ENCODE measurements around the gene DNAH6.

DNAH6 gene

GRCh38 chr2:84649487-84650142 is 133.3 kb downstream of the DNAH6 start:
- TF ChIP-seq CTCF (IDR thresholded peaks at IDR 0.05; ENCODE audit: low read length) (no peak), EZH2 (IDR thresholded peaks at IDR 0.05; ENCODE audit: borderline replicate concordance, low read length) (no peak)
- no peaks in the 10 kb centered on the region for H3K27me3 ChIP-seq (ENCODE audit: insufficient read depth, low read length)
- H3K4me2 ChIP-seq (ENCODE audit: low read length): no peak overlapping the region
- H4K20me1 ChIP-seq (ENCODE audit: insufficient read depth, low read length): no peaks in the 10 kb centered on the region
- no peaks in the 10 kb centered on the region for H3K4me1 ChIP-seq (ENCODE audit: insufficient read depth, low read length, severe bottlenecking)
- no peak overlapping the region for H2AFZ ChIP-seq (ENCODE audit: low read length)
- H3K36me3 ChIP-seq (ENCODE audit: insufficient read depth, low read length): no peaks in the 10 kb centered on the region
- H3K4me3 ChIP-seq (ENCODE audit: low read depth, low read length, poor library complexity, severe bottlenecking): no peak overlapping the region
- H3F3A ChIP-seq (ENCODE audit: insufficient read depth, low read length): no peaks in the 10 kb centered on the region
- no peak overlapping the region for H3K9ac ChIP-seq (ENCODE audit: low read length)
- no peak overlapping the region for H3K27ac ChIP-seq (ENCODE audit: low read depth, low read length, poor library complexity, severe bottlenecking)
- H3K9me3 ChIP-seq (ENCODE audit: low read length): no peaks in the 10 kb centered on the region
- H3K79me2 ChIP-seq (ENCODE audit: insufficient read depth, low read length): no peaks in the 10 kb centered on the region
- H3K9me2 ChIP-seq (ENCODE audit: low read depth, low read length): no peaks in the 10 kb centered on the region

- Histone ChIP-seq H3K27me3 (ENCODE audit: insufficient read depth, low read length) (no peaks in the 10 kb centered on the region), H3K36me3 (ENCODE audit: insufficient read depth, low read length) (no peaks in the 10 kb centered on the region), H4K20me1 (ENCODE audit: insufficient read depth, low read length) (no peaks in the 10 kb centered on the region), H3K9ac (ENCODE audit: low read length) (no peak overlapping the region), H3F3A (ENCODE audit: insufficient read depth, low read length) (no peaks in the 10 kb centered on the region), H3K4me3 (ENCODE audit: low read depth, low read length, poor library complexity, severe bottlenecking) (no peak overlapping the region), H3K9me2 (ENCODE audit: low read depth, low read length) (no peaks in the 10 kb centered on the region), H3K27ac (ENCODE audit: low read depth, low read length, poor library complexity, severe bottlenecking) (no peak overlapping the region), H3K4me1 (ENCODE audit: insufficient read depth, low read length, severe bottlenecking) (no peaks in the 10 kb centered on the region), H3K9me3 (ENCODE audit: low read length) (no peaks in the 10 kb centered on the region), H3K79me2 (ENCODE audit: insufficient read depth, low read length) (no peaks in the 10 kb centered on the region), H3K4me2 (ENCODE audit: low read length) (no peak overlapping the region), H2AFZ (ENCODE audit: low read length) (no peak overlapping the region)
- TF ChIP-seq CTCF (IDR thresholded peaks at IDR 0.05; ENCODE audit: low read length) (no peak), EZH2 (IDR thresholded peaks at IDR 0.05; ENCODE audit: borderline replicate concordance, low read length) (no peak)
Measured at GRCh38 chr2:84652431-84652830, 136.1 kb downstream of the DNAH6 start.

GRCh38 chr2:84653302-84653701 is 137.0 kb downstream of the DNAH6 start:
- no peaks in the 10 kb centered on the region for H3K9me2 ChIP-seq (ENCODE audit: low read depth, low read length)
- no peak overlapping the region for H3K4me3 ChIP-seq (ENCODE audit: low read depth, low read length, poor library complexity, severe bottlenecking)
- no peak for TF ChIP-seq CTCF (IDR thresholded peaks at IDR 0.05; ENCODE audit: low read length)
- no peak for TF ChIP-seq EZH2 (IDR thresholded peaks at IDR 0.05; ENCODE audit: borderline replicate concordance, low read length)
- H3K9me3 ChIP-seq (ENCODE audit: low read length): no peaks in the 10 kb centered on the region
- H3K4me2 ChIP-seq (ENCODE audit: low read length): no peak overlapping the region
- H3K79me2 ChIP-seq (ENCODE audit: insufficient read depth, low read length): no peaks in the 10 kb centered on the region
- no peaks in the 10 kb centered on the region for H3K36me3 ChIP-seq (ENCODE audit: insufficient read depth, low read length)
- no peaks in the 10 kb centered on the region for H3F3A ChIP-seq (ENCODE audit: insufficient read depth, low read length)
- H3K27me3 ChIP-seq (ENCODE audit: insufficient read depth, low read length): no peaks in the 10 kb centered on the region
- no peak overlapping the region for H3K9ac ChIP-seq (ENCODE audit: low read length)
- no peaks in the 10 kb centered on the region for H3K4me1 ChIP-seq (ENCODE audit: insufficient read depth, low read length, severe bottlenecking)
- H4K20me1 ChIP-seq (ENCODE audit: insufficient read depth, low read length): no peaks in the 10 kb centered on the region
- no peak overlapping the region for H3K27ac ChIP-seq (ENCODE audit: low read depth, low read length, poor library complexity, severe bottlenecking)
- no peak overlapping the region for H2AFZ ChIP-seq (ENCODE audit: low read length)
